NCI-H345 treated with DMSO at 0.1 percent for 48 hours (cell line): ENCODE data around the gene ATP13A2.

Experiments used
- DNase-seq: peaks from one replicate; lab custom pipeline; 2025; ENCODE audit not compliant: unreplicated experiment; lab: John Stamatoyannopoulos, UW

ATP13A2 gene

GRCh38 chr1:17032741-17033140 is 21.0 kb upstream of the ATP13A2 start:
- DNase-seq, result no peak

DNA sequence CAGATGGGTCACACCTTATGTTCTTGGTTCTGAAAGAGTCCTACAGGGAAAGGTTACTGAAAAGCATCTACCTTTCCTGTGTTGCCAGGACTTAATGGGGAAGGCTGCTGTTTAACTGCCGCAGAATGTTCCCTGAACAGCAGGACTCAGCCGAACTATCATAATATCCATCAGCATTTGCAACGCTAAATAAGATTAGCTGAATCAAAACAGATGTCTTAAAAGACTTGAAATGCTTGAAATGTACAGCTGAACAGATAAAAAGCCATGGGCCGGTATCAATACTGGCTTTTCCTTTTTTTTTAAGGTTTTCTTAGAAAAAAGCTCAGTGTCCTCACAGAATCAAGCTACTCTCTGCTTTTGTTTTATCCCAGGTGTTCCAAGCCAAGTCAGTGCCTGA is 19.7 kb upstream of the ATP13A2 start:
- no peak for DNase-seq

GRCh38 chr1:17030206-17030605 is 18.5 kb upstream of the ATP13A2 start:
- no peak for DNase-seq

- DNase-seq, result no peak
These were observed 17.0 kb upstream of the ATP13A2 start for GRCh38 chr1:17028662-17029188.

DNA sequence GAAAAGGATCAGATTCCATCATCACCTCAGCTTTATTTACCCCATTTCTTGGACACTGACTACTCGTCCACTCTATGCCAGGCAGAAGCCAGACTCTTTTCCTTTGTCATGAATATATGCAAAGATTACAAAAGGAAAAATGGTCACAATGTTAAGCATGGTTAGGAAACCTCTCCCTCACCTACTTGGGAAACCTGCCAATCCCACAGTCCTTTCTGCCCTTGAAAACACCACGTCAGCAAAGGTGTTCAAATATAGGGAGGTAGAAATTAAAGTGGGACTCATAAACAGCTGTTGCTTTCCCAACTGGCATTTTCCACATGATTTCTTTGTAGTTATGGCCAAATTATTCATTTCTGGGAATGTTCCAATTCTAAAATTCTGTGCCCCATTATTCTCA is 16.2 kb upstream of the ATP13A2 start:
- DNase-seq, result no peak

GRCh38 chr1:17027403-17027802 is 15.7 kb upstream of the ATP13A2 start:
- no peak for DNase-seq

- no peak for DNase-seq
These were observed 13.0 kb upstream of the ATP13A2 start for GRCh38 chr1:17024721-17025120.

GRCh38 chr1:17023573-17023972 is 11.8 kb upstream of the ATP13A2 start:
- DNase-seq, result no peak

DNA sequence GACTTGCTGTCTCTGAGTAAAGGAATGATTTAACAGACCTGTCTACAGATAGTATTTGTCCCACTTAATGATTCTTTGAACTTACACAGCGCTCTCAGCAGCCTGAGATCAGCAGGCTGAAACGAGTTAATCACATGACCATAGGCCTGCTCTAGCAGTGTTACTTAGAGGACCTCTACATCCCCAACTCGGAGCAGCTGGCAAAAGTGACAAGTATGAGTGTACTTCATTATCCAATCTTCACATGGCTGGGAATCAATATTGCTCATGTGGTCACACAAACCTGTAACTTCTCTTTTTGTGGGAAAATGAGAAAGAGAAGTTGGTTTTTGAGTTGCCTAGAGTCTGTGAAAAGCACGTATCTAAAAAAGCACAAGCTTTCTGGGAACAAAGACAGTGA is 11.4 kb upstream of the ATP13A2 start:
- no peak for DNase-seq

DNA sequence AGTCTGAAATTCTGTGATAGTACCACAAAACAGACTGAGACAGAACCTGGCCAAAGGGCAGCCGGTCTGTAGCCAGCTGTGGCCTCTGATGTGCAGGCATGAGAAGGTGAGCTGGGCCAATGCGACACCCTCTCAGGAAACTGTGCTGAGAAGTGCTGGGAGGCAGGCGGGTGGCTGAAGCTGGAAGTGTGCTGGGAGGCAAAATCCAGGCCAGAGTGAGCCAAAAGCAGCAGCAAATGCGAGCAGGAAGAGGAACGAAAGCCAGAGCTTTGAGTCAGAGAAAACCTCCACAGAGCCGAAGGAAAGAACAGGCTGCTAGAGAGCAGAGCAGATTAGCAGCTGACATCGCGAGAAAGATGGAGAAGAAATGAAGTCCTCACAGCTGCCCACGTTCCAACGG is 10.2 kb upstream of the ATP13A2 start:
- no peak for DNase-seq

- DNase-seq, result no peak
These were observed 8.8 kb upstream of the ATP13A2 start for GRCh38 chr1:17020502-17020901.

DNA sequence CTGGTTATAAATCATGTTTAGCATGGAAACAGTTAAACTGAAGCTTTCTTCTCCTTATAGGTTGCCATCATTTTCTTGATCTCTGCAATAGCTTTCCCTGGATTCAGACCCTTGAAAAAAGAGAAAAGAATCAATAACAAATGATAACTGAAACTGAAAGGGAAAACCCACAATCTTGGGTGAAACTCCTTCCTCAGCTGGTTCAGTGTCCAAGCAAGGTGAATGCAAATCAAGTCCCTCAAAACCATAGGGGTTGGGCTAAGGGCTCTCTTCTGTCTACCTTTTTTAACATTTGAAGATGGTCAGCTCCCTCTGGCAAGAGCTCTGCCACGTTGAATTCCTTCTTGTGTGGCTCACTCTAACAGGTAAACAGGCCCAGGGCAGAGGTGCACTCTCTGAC is 7.1 kb upstream of the ATP13A2 start:
- no peak for DNase-seq

DNA sequence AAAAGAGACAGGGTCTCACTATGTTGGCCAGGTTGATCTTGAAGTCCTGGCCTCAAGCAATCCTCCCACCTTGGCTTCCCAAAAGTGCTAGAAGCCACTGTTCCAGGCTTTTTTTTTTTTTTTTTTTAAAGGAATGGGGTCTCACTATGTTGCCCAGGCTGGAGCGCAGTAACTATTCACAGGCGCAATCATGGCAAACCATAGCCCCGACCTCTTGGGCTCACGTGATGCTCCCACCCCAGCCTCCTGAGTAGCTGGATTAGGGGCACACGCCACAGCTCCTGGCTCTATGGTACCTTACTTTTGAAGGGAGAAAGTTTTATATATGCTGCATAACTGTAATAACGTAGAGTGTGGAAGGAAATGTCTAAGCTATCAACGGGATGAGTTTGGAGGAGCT is 5.7 kb upstream of the ATP13A2 start:
- no peak for DNase-seq

DNA sequence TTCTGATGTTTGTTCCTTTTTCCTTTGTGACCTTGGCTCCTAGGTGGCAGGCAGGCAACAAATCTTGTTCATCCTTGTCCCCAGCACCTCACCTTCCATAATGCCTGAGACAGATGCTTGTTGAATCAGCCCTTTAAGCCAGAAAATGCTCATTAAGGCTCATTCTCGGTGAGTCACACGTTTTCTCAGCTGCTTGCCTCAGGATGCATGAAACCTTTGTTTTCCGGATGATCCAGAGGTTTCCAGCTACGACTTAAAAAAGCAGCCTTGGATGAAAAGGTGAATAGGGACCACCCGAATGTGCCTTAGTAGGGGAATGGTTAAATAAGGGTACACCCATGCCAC is 4.6 kb upstream of the ATP13A2 start:
- DNase-seq, result no peak

GRCh38 chr1:17014671-17015567 is 3.2 kb upstream of the ATP13A2 start:
- DNase-seq, result no peak

GRCh38 chr1:17013491-17014320 is 2.0 kb upstream of the ATP13A2 start:
- DNase-seq, result no peak

- DNase-seq, result no peak
These were observed 1.2 kb upstream of the ATP13A2 start for GRCh38 chr1:17012775-17013490.

GRCh38 chr1:17011092-17011438 is 663 bp downstream of the ATP13A2 start:
- no peak for DNase-seq

GRCh38 chr1:17009706-17010105 is 2.0 kb downstream of the ATP13A2 start:
- no peak for DNase-seq

- no peak for DNase-seq
These were observed 3.4 kb downstream of the ATP13A2 start for GRCh38 chr1:17008208-17008855.

GRCh38 chr1:17007121-17007520 is 4.6 kb downstream of the ATP13A2 start:
- DNase-seq, result no peak
